Muscle layer of duodenum (tissue), 2 donors: Measurements from ENCODE around the gene NDUFB5.

Experiments used
- H3K27ac ChIP-seq: one replicate; pipeline ENCODE4 v1.7.0; 2013; ENCODE audit warnings: mild to moderate bottlenecking, low read length
- H3K27me3 ChIP-seq: one replicate; pipeline ENCODE4 v1.7.0; 2013; ENCODE audit warnings: low read depth, mild to moderate bottlenecking, control low read depth, low read length
- H3K36me3 ChIP-seq, 2 donors: one replicate each; pipeline ENCODE4 v1.7.0; 2013; ENCODE audit warnings: low read length in 2 of 2, control low read depth in 1 of 2, mild to moderate bottlenecking in 1 of 2; ENCODE audit not compliant: insufficient read depth in 2 of 2, control insufficient read depth in 1 of 2
- H3K4me1 ChIP-seq, 2 donors: one replicate each; pipeline ENCODE4 v1.7.0; 2013; ENCODE audit warnings: low read length in 2 of 2, mild to moderate bottlenecking in 2 of 2, control low read depth in 1 of 2, moderate library complexity in 1 of 2; ENCODE audit not compliant: insufficient read depth in 2 of 2, control insufficient read depth in 1 of 2
- H3K4me3 ChIP-seq, 2 donors: one replicate each; pipeline ENCODE4 v1.7.0; 2013; ENCODE audit warnings: low read length in 2 of 2, low read depth in 1 of 2, mild to moderate bottlenecking in 1 of 2
- H3K9me3 ChIP-seq, 2 donors: one replicate each; pipeline ENCODE4 v1.7.0; 2013; ENCODE audit warnings: low read length in 2 of 2, control low read depth in 1 of 2, mild to moderate bottlenecking in 1 of 2; ENCODE audit not compliant: control insufficient read depth in 1 of 2
- donor health status: healthy.

The NDUFB5 gene

DNA sequence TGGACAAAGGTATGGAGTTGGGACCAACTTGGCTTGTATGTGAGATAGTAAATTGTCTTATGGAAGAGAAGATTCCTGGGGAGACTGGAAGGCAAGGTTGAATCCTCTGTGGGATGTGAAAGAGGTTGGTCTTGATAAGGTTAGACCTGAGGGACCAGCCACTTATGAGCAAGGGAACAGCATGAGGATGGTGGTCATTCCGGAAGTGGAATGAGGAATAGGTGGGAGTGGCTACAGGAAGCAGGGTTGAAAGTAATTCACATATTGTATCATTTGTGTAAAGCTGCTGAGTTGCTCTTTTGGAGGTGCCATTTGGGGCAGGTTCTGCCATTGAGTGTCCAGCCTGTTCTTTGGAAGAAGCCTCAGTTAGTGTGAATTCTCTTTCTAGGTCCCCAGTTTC is 61.4 kb downstream of the NDUFB5 start:
- peaks cover 0 to 16% of the 10 kb centered on the region in 2 donors for H3K4me1 ChIP-seq
- no peak overlapping the region for H3K4me3 ChIP-seq
- H3K27ac ChIP-seq, result no peak overlapping the region

DNA sequence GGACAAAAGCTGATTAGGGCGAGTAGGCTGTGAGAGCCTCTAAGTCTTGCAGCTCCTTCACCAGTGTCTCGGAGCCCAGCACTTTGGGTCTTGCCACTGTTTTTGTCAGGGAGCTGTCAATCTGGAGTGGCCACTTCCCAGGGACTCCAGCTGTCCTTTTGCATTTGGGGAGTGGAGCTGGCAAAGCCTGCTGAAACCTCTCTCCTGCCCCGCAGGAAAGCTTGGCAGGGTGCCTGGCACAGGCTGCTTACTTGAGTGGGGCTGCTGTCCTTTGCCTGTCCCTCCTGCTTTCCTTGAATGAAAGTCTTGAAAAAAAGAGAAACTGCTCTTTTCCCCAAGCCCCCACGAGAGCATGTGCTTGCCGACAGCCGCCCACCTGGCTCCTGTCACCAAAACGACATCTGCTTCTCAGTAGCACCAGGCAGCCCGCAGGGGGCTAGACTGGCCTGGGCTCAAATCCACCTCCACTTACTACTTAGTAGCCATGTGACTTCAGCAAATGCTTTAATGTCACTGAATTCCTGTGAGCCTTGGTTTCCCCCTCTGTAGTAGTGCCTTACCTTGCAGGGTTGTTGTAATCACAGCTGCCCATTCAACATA is 61.9 kb downstream of the NDUFB5 start:
- H3K27me3 ChIP-seq, result no peaks in the 10 kb centered on the region
- H3K9me3 ChIP-seq, result no peaks in the 10 kb centered on the region
- no peak overlapping the region for H3K27ac ChIP-seq
- no peaks in the 10 kb centered on the region for H3K36me3 ChIP-seq
- H3K4me3 ChIP-seq, result no peak overlapping the region
- H3K4me1 ChIP-seq, result peaks cover 0 to 16% of the 10 kb centered on the region in 2 donors

More for the DNA sequence above, 61.4 kb downstream of the NDUFB5 start:
- Histone ChIP-seq H3K36me3 (no peaks in the 10 kb centered on the region), H3K27me3 (no peaks in the 10 kb centered on the region), H3K9me3 (no peaks in the 10 kb centered on the region)

- H3K9me3 ChIP-seq, result no peaks in the 10 kb centered on the region
- no peak overlapping the region for H3K27ac ChIP-seq
- H3K36me3 ChIP-seq, result no peaks in the 10 kb centered on the region
- no peak overlapping the region for H3K4me3 ChIP-seq
- H3K4me1 ChIP-seq, result peaks cover 0 to 16% of the 10 kb centered on the region in 2 donors
- H3K27me3 ChIP-seq, result no peaks in the 10 kb centered on the region
These were observed 63.8 kb downstream of the NDUFB5 start for GRCh38 chr3:179668429-179668828.

DNA sequence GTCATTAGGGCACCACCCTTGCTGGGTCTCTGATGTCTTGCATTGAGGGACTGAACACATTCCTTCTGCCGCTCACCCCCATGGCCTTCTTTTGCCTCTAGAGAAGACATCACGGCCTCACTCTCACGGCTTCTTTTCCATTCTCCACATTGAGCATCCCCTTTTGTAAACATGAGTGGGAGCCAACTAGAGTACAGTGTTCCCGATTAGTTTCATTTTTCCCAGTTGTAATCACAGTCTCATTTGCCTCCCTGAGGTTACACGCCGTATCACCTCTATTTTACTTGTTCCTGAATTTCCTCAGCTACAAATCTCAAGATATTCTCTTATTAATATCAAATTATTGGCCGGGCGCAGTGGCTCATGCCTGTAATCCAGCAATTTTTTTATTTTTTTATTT is 65.7 kb downstream of the NDUFB5 start:
- H3K36me3 ChIP-seq, result no peaks in the 10 kb centered on the region
- no peaks in the 10 kb centered on the region for H3K27me3 ChIP-seq
- peaks cover 0 to 16% of the 10 kb centered on the region in 2 donors for H3K4me1 ChIP-seq
- no peaks in the 10 kb centered on the region for H3K9me3 ChIP-seq
- no peak overlapping the region for H3K27ac ChIP-seq
- H3K4me3 ChIP-seq, result no peak overlapping the region

DNA sequence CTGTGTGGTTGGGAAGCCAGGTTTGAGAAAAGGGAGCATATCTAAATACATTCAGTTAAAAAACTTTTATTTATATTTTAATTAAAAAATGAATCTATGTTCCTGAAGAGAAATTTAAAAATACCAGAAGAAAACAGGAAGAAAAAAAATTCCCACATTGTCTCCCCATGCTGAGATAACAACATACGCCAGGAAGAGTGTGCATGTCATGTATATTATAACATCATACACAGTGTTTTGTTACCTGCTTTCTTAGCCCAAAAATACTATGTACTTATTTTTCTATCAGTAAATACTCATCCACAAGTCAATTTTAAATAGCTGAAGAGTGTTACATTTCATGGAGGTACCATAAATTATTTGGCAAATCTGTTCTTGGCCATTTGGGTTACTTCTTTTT is 66.7 kb downstream of the NDUFB5 start:
- no peak overlapping the region for H3K27ac ChIP-seq
- no peaks in the 10 kb centered on the region for H3K9me3 ChIP-seq
- H3K27me3 ChIP-seq, result no peaks in the 10 kb centered on the region
- H3K4me1 ChIP-seq, result peaks cover 0 to 11% of the 10 kb centered on the region in 2 donors
- H3K36me3 ChIP-seq, result no peaks in the 10 kb centered on the region
- no peak overlapping the region for H3K4me3 ChIP-seq

GRCh38 chr3:179671747-179672242 is 67.2 kb downstream of the NDUFB5 start:
- H3K27me3 ChIP-seq, result no peaks in the 10 kb centered on the region
- no peak overlapping the region for H3K27ac ChIP-seq
- H3K9me3 ChIP-seq, result no peaks in the 10 kb centered on the region
- peaks cover 0 to 6% of the 10 kb centered on the region in 2 donors for H3K4me1 ChIP-seq
- H3K4me3 ChIP-seq, result no peak overlapping the region
- H3K36me3 ChIP-seq, result no peaks in the 10 kb centered on the region

GRCh38 chr3:179672918-179673317 is 68.3 kb downstream of the NDUFB5 start:
- no peak overlapping the region for H3K4me3 ChIP-seq
- no peaks in the 10 kb centered on the region for H3K27me3 ChIP-seq
- H3K27ac ChIP-seq, result no peak overlapping the region
- H3K4me1 ChIP-seq, result peaks cover 0 to 4% of the 10 kb centered on the region in 2 donors
- no peaks in the 10 kb centered on the region for H3K9me3 ChIP-seq
- H3K36me3 ChIP-seq, result no peaks in the 10 kb centered on the region

DNA sequence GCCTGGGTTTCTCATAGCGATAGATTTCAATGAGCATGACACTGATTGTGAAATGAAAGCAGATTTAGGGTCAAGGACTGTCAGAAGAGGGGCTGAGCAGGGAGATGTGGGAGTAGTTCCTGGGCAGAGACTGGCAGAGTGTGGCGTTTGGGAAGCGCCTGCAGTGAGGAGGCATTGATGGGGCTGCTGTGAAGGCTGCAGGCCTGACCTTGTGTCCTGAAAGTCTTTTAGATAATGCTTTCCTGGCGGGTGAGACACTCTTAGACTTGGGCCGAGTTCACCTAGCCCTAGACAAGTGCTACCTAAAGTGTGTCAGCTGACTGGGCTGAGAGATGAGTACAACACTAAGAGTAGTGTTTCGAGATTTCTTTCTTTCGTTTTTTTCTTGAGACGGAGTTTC is 68.9 kb downstream of the NDUFB5 start:
- Histone ChIP-seq H3K27me3 (no peaks in the 10 kb centered on the region), H3K4me1 (peaks cover 0 to 4% of the 10 kb centered on the region in 2 donors), H3K9me3 (no peaks in the 10 kb centered on the region), H3K4me3 (no peak overlapping the region), H3K36me3 (no peaks in the 10 kb centered on the region), H3K27ac (no peak overlapping the region)

DNA sequence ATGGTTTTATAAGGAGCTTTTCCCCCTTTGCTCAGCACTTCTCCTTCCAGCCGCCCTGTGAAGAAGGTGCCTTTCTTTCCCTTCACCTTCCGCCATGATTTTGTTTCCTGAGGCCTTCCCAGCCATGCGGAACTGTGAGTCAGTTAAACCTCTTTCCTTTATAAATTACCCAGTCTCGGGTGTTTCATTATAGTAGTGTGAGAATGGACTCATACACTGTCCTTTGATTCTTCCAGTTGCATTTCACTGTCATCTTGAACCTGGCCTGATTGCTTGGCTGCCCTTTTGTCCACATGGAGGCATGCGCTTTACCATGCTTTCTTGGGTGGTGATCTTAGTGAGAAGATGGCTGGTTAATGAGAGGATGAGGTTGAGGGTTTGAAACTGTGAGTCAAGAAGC is 71.5 kb downstream of the NDUFB5 start:
- Histone ChIP-seq H3K4me1 (no peaks in the 10 kb centered on the region), H3K27ac (no peak overlapping the region), H3K27me3 (no peaks in the 10 kb centered on the region), H3K36me3 (no peaks in the 10 kb centered on the region), H3K4me3 (no peak overlapping the region), H3K9me3 (no peaks in the 10 kb centered on the region)
